Common myeloid progenitor, CD34-positive (primary cell): ENCODE results near the gene TIGD1.

ENCODE experiments used
- CTCF ChIA-PET: fragments of 350-600 bp; sonication (Branson Sonifier 250); formaldehyde crosslinking; loops from one replicate; lab custom pipeline; 2021; ENCODE audit warnings: antibody characterized with exemption; lab: Charles Lee
- POLR2A ChIA-PET: fragments of 350-600 bp; sonication (Branson Sonifier 250); formaldehyde crosslinking; loops from one replicate; lab custom pipeline; 2021; ENCODE audit warnings: antibody characterized with exemption; lab: Charles Lee
- DNase-seq, 3 donors: peaks; one replicate each; pipeline versions ENCODE4 v3.0.0 to v3.0.0-alpha.2; 2013
- H3K27ac ChIP-seq, 2 experiments: 1 replicate in 1 of 2; 2 replicates in 1 of 2; pipeline ENCODE4 v1.7.0; 2013; ENCODE audit warnings: inconsistent platforms in 2 of 2, low read length in 2 of 2, mild to moderate bottlenecking in 2 of 2, low read depth in 1 of 2, moderate library complexity in 1 of 2; ENCODE audit not compliant: severe bottlenecking in 2 of 2, insufficient read depth in 1 of 2, poor library complexity in 1 of 2
- H3K27me3 ChIP-seq, 5 experiments: replicated peaks in 2 of 5; 1 replicate in 3 of 5; 2 replicates in 2 of 5; pipeline versions ENCODE4 v1.6.1 to v1.7.0; 2013; ENCODE audit warnings: low read length in 4 of 5, mild to moderate bottlenecking in 2 of 5, moderate library complexity in 2 of 5, inconsistent platforms in 1 of 5; ENCODE audit not compliant: insufficient read depth in 5 of 5, control insufficient read depth in 4 of 5
- H3K36me3 ChIP-seq, 4 experiments: 1 replicate in 2 of 4; 2 replicates in 2 of 4; pipeline versions ENCODE4 v1.6.1 to v1.7.0; 2013; ENCODE audit warnings: low read length in 3 of 4, control low read depth in 1 of 4, mild to moderate bottlenecking in 1 of 4; ENCODE audit not compliant: control insufficient read depth in 4 of 4, insufficient read depth in 4 of 4
- H3K4me1 ChIP-seq, 4 experiments: 1 replicate in 3 of 4; 2 replicates in 1 of 4; pipeline versions ENCODE4 v1.6.1 to v1.7.1; 2013; ENCODE audit warnings: low read length in 3 of 4, mild to moderate bottlenecking in 3 of 4, control low read depth in 1 of 4, inconsistent platforms in 1 of 4, moderate library complexity in 1 of 4; ENCODE audit not compliant: control insufficient read depth in 4 of 4, insufficient read depth in 4 of 4; ENCODE audit errors: control extremely low read depth in 1 of 4
- H3K4me3 ChIP-seq, 7 experiments: 1 replicate in 4 of 7; 2 replicates in 3 of 7; pipeline versions ENCODE4 v1.5.1 to v1.7.0; 2013; ENCODE audit warnings: mild to moderate bottlenecking in 7 of 7, low read length in 6 of 7, moderate library complexity in 6 of 7, inconsistent platforms in 2 of 7, low read depth in 2 of 7, control low read depth in 1 of 7; ENCODE audit not compliant: insufficient read depth in 4 of 7, control insufficient read depth in 1 of 7; ENCODE audit errors: extremely low read depth in 1 of 7
- H3K9me3 ChIP-seq, 5 experiments: 1 replicate in 4 of 5; 2 replicates in 1 of 5; pipeline versions ENCODE4 v1.6.1 to v1.7.1; 2013; ENCODE audit warnings: low read length in 4 of 5, mild to moderate bottlenecking in 2 of 5, inconsistent platforms in 1 of 5, low read depth in 1 of 5, moderate library complexity in 1 of 5; ENCODE audit not compliant: control insufficient read depth in 4 of 5, insufficient read depth in 2 of 5; ENCODE audit errors: control extremely low read depth in 1 of 5
- whole genome bisulfite sequencing: methylation state at CpG from one replicate; pipeline ENCODE4 v1.1.5; 2013; ENCODE audit not compliant: insufficient coverage; 5-methylcytosine and 5-hydroxymethylcytosine counted together

TIGD1 gene

DNA sequence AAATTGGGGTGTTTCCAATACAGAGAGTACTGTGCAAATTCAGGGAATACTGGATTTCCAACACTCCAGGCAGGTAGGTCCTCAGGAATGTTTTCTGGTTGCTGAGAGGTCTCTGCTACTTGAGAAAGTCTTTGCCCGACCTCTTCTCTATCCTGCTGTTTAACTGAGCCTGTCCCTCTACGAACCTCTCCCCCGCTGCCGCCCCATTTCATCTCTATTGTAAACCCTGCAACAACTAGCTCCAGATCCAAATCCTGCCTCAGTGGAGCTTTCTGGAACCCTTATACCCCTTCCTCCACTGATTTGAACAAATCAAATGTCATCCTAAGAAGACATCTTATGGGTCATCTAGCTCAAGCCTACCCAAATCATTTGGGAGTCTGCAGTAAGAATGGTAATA, 1.4 kb upstream of the TIGD1 start:
- 92% methylated on average over 4 of the region's 4 CpGs for WGBS
- Histone ChIP-seq H3K4me1 (peaks cover 11 to 23% (median 14%) of the 10 kb centered on the region in 4 experiments), H3K27me3 (no peaks in the 10 kb centered on the region), H3K27ac (no peak overlapping the region), H3K36me3 (peaks cover 4 to 28% (median 12%) of the 10 kb centered on the region in 4 experiments), H3K9me3 (peaks cover 0 to 3% (median 0%) of the 10 kb centered on the region in 5 experiments), H3K4me3 (peak overlapping the region in 4 of 7 experiments; percentile 86 to 91 (median 90))
- ChIA-PET CTCF (no interaction called here), POLR2A (no interaction called here)
- DNase-seq = no peak

GRCh38 chr2:232551250-232551638, 887 bp upstream of the TIGD1 start:
- Histone ChIP-seq H3K4me1 (peaks cover 11 to 27% (median 16%) of the 10 kb centered on the region in 4 experiments), H3K27me3 (no peaks in the 10 kb centered on the region), H3K4me3 (peak overlapping the region; percentile 70 to 91 (median 87)), H3K27ac (peak overlapping the region; percentile 74 to 90), H3K36me3 (peaks cover 3 to 27% (median 14%) of the 10 kb centered on the region in 4 experiments), H3K9me3 (peaks cover 0 to 4% (median 0%) of the 10 kb centered on the region in 5 experiments)
- WGBS = 0% methylated on average over 1 of the region's 7 CpGs
- DNase-seq = peak in 2 of 3 donors; percentile 65 to 73
- POLR2A ChIA-PET = interaction anchor here (0.6 to 1.2 kb wide), 3 partner anchors 11 to 40 kb away, joined by 3 to 4 read pairs (median 3); no protein-coding TSS in a partner anchor
- CTCF ChIA-PET = interaction anchor here (1.6 kb wide), 1 partner anchor 29 kb away, joined by 4 read pairs; no protein-coding TSS in a partner anchor

GRCh38 chr2:232549655-232550353, 553 bp downstream of the TIGD1 start:
- ChIA-PET CTCF (interaction anchor here (0.6 to 1.6 kb wide), 3 partner anchors 18 to 28 kb away, joined by 3 to 4 read pairs (median 3); no protein-coding TSS in a partner anchor), POLR2A (interaction anchor here (1.2 kb wide), 1 partner anchor 26 kb away, joined by 3 read pairs; no protein-coding TSS in a partner anchor)
- 17% methylated on average over 12 of the region's 21 CpGs for WGBS
- H3K27me3 ChIP-seq = no peaks in the 10 kb centered on the region
- DNase-seq = peak in 1 of 3 donors; percentile 68
- peak overlapping the region; percentile 79 to 91 (median 87) for H3K4me3 ChIP-seq
- peaks cover 0 to 4% (median 0%) of the 10 kb centered on the region in 5 experiments for H3K9me3 ChIP-seq
- peaks cover 11 to 28% (median 18%) of the 10 kb centered on the region in 4 experiments for H3K4me1 ChIP-seq
- peak overlapping the region; percentile 74 to 90 for H3K27ac ChIP-seq
- peaks cover 7 to 24% (median 17%) of the 10 kb centered on the region in 4 experiments for H3K36me3 ChIP-seq

- ChIA-PET POLR2A (no interaction called here), CTCF (no interaction called here)
- no peak overlapping the region for H3K27ac ChIP-seq
- H3K4me1 ChIP-seq = peaks cover 5 to 22% (median 15%) of the 10 kb centered on the region in 4 experiments
- peaks cover 7 to 23% (median 18%) of the 10 kb centered on the region in 4 experiments for H3K36me3 ChIP-seq
- H3K27me3 ChIP-seq = no peaks in the 10 kb centered on the region
- H3K9me3 ChIP-seq = peaks cover 0 to 4% (median 0%) of the 10 kb centered on the region in 5 experiments
- DNase-seq = no peak
- H3K4me3 ChIP-seq = no peak overlapping the region
- WGBS = 97% methylated on average over 6 of the region's 6 CpGs
Measured at GRCh38 chr2:232547991-232548390, 2.4 kb downstream of the TIGD1 start.

GRCh38 chr2:232545511-232546375, 4.6 kb downstream of the TIGD1 start:
- Histone ChIP-seq H3K4me1 (peaks cover 0 to 20% (median 10%) of the 10 kb centered on the region in 4 experiments), H3K27me3 (no peaks in the 10 kb centered on the region), H3K4me3 (no peak overlapping the region), H3K36me3 (peaks cover 7 to 23% (median 15%) of the 10 kb centered on the region in 4 experiments), H3K27ac (no peak overlapping the region), H3K9me3 (peaks cover 0 to 4% (median 0%) of the 10 kb centered on the region in 5 experiments)
- 94% methylated on average over 13 of the region's 17 CpGs for WGBS
- ChIA-PET CTCF (interaction anchor here (1.2 to 2.8 kb wide), 2 partner anchors 22 to 70 kb away, joined by 3 to 7 read pairs; no protein-coding TSS in a partner anchor), POLR2A (interaction anchor here (0.5 kb wide), 1 partner anchor 864 kb away, joined by 3 read pairs; no protein-coding TSS in a partner anchor)
- DNase-seq = no peak

GRCh38 chr2:232544674-232545073, 5.7 kb downstream of the TIGD1 start:
- peaks cover 0 to 15% (median 11%) of the 10 kb centered on the region in 4 experiments for H3K4me1 ChIP-seq
- no peak for DNase-seq
- H3K9me3 ChIP-seq = peaks cover 0 to 4% (median 0%) of the 10 kb centered on the region in 5 experiments
- no peak overlapping the region for H3K27ac ChIP-seq
- peaks cover 7 to 23% (median 15%) of the 10 kb centered on the region in 4 experiments for H3K36me3 ChIP-seq
- CTCF ChIA-PET = no interaction called here
- WGBS = 100% methylated on average over 3 of the region's 6 CpGs
- no peak overlapping the region for H3K4me3 ChIP-seq
- H3K27me3 ChIP-seq = peaks cover 0 to 4% (median 0%) of the 10 kb centered on the region in 5 experiments
- POLR2A ChIA-PET = no interaction called here
